Inferior parietal cortex (tissue), 1 donor: Measurements from ENCODE around the gene HLA-DMB.
A peak's percentile ranks its signal among the peaks of the same experiment; 100 is the strongest.

ENCODE experiments used
- DNase-seq: peaks from one replicate; pipeline ENCODE4 v3.0.0-alpha.2; 2016; ENCODE audit errors: extremely low spot score

The HLA-DMB gene

DNA sequence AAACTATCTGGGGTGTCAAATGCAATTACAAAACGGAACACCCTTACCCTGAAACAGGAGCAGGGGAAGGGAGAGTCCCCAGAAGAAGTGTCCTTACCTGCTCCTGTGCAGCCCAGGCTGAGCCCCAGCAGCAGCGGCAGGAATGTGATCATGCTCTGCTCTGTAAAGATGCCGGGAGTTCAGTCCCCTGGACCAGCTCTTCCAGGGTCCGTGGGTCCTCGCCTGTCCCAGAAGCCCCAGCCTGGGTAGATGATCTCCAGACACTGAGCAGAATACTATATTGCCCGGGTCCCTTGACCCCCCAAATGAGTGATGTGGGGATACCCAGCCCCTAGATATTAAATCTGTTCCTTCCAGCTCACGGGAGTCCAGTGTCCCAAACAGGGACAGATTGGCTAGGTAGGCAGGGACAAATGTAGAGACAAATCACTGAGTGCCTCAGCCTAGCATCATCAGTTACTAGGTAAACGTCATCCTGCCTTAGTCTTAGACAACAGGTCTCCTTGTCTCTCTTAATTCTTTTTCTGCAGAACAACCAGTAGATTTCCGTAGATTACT lies at the start of gene HLA-DMB:
Gene HLA-DMB, minus strand, starts transcription at position 373 of the 558 bp plus-strand sequence. Its CDS starts 221 bp downstream, at position 152.
- DNase-seq: peak; percentile 79

- no peak for DNase-seq
Measured at GRCh38 chr6:32989368-32989767, 48.5 kb upstream of the HLA-DMB start.

- DNase-seq: peak; percentile 87
Measured at GRCh38 chr6:32984622-32985389, 44.0 kb upstream of the HLA-DMB start.

- DNase-seq: no peak
Measured at GRCh38 chr6:32983964-32984621, 43.3 kb upstream of the HLA-DMB start.

GRCh38 chr6:32983493-32983848 lies 42.6 kb upstream of the HLA-DMB start:
- no peak for DNase-seq

GRCh38 chr6:32982702-32983492 lies 42.1 kb upstream of the HLA-DMB start:
- DNase-seq: no peak

GRCh38 chr6:32982084-32982701 lies 41.4 kb upstream of the HLA-DMB start:
- no peak for DNase-seq

GRCh38 chr6:32980488-32981038 lies 39.7 kb upstream of the HLA-DMB start:
- no peak for DNase-seq

GRCh38 chr6:32979720-32980487 lies 39.1 kb upstream of the HLA-DMB start:
- DNase-seq: no peak

DNA sequence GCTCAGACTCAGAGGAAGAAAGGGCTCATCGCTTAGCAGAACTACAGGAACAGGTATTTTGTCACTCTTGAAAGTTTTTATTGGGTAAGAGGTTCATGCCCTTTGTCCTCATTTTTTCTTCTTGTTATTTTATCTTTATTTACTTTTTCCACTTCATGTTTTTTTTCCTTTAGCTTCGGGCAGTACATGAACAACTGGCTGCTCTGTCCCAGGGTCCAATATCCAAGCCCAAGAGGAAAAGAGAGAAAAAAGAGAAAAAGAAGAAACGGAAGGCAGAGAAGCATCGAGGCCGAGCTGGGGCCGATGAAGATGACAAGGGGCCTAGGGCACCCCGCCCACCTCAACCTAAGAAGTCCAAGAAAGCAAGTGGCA lies 37.1 kb upstream of the HLA-DMB start:
- DNase-seq: no peak

- DNase-seq: no peak
Measured at GRCh38 chr6:32977272-32977952, 36.6 kb upstream of the HLA-DMB start.

GRCh38 chr6:32976334-32977069 lies 35.7 kb upstream of the HLA-DMB start:
- DNase-seq: no peak

- no peak for DNase-seq
Measured at GRCh38 chr6:32975886-32976285, 35.1 kb upstream of the HLA-DMB start.

DNA sequence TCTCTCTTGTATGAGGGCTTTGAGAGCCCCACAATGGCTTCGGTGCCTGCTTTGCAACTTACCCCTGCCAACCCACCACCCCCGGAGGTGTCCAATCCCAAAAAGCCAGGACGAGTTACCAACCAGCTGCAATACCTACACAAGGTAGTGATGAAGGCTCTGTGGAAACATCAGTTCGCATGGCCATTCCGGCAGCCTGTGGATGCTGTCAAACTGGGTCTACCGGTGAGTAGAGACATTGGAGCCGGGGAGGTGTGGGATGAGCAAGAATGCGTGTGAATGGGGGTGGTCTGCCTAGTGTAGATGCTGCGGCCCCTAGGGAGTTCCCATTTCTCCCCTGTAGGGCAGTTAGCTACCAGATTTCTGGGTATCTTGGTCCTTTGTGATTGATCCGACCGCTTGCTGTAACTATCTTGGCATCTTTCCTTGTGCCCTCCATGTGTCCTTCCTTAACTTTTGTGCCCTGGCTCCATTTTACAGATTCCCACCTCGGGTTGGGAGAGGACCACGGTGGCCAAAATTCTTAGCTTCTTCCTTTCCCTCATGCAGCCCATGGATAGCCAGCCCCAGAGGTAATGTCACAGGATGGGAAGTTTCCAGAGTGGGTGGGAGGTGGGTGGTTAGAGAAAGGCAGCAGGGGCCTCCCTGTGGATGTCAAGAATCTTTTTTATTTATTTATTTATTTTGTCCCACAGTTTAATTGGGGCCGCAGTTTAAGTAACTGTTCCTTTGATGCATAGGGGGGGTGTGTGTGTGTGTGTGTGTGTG lies 33.9 kb upstream of the HLA-DMB start:
- no peak for DNase-seq

GRCh38 chr6:32974016-32974333 lies 33.1 kb upstream of the HLA-DMB start:
- DNase-seq: no peak

DNA sequence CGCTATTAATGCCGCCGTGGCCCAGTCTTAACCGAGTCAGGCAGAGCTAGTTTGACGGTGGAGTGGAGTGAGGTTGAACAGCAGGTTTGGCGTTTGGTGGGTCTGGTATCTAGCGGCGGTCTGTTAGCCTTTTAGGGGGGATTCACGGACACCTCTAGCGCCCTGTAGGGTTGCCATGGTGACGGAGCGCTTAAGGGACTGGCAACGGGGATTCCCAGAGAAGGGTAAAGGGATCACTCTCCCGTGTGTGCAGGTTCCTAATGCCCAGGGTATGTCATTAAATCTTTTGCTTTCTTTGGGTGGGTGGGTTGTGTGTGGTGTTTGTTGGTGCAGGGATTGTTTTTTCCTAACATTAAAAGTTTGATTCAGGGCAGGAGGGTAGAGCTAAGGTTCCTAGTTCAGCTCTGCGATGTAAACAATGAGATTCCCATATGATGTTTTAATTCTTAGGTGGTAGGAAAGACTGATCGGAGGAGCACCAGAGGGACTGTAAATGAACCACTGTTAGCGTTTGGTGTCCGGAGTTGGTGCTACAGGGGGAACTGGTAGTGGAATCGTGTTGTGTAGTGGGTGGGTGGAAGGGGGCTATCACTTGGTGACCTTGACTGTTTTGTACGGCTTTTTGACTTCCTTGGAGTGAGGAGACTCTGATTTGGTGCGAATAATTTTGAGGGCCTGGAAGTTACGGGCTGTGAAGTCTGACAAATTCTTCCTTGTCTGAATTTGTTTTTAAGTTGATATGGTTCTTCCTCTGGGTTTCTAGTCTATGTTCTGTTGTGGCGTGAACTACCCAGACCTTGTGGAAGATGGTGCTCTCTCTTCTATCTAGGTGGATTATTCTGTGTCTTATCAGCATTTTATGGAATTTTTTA lies 32.6 kb upstream of the HLA-DMB start:
- DNase-seq: no peak

- DNase-seq: no peak
Measured at GRCh38 chr6:32972353-32973143, 31.7 kb upstream of the HLA-DMB start.
